NCI-H2227 (cell line): ENCODE measurements around the gene ARAP1.
A peak's percentile ranks its signal among the peaks of the same experiment; 100 is the strongest.

Experiments
- DNase-seq: peaks from one replicate; lab custom pipeline; 2025; ENCODE audit not compliant: unreplicated experiment; lab: John Stamatoyannopoulos, UW

Gene ARAP1

DNA sequence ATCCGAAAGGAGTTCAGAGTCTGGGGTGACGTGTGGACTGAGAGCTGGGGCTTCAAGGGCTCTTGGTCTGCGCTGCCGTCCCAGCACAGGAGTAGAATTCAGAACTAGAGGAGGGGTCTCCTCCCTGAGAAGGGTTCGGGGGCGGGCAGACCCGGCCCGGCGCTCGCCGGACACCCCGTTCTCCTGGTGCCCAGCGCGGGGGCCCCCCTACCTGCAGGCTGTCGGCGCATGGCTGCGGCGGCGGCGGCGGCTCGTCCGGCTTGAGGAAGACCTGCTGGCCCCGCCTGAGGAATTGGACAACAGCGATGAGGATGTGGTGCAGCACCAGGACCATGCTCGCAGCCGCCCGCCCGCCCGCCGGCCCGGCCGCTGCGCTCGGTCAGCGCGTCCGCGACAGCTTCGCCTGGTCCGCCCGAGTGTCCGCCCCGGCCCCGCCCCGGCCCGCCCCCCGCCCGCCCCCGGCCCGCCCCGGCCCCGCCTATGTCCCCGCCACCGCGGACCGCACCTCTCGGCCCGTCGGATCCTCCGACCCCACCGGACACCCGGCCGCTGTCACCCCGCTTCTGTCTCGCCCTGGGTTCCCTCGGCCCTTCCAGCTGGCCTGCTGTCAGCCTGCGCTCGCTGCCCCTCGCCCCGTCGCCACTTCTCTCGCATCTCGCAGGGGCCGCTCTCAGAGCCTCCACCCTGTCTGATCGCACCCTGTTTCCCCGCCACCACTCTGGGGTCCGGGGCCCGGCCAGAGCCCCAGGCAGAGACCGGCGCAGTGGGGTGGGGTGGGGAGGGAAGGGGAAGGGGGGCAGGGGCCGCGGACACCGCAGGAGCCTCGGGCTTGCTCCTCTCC is 109.9 kb downstream of the ARAP1 start:
- peak; percentile 56 for DNase-seq

GRCh38 chr11:72641522-72642042 is 110.6 kb downstream of the ARAP1 start:
- DNase-seq, result no peak

DNA sequence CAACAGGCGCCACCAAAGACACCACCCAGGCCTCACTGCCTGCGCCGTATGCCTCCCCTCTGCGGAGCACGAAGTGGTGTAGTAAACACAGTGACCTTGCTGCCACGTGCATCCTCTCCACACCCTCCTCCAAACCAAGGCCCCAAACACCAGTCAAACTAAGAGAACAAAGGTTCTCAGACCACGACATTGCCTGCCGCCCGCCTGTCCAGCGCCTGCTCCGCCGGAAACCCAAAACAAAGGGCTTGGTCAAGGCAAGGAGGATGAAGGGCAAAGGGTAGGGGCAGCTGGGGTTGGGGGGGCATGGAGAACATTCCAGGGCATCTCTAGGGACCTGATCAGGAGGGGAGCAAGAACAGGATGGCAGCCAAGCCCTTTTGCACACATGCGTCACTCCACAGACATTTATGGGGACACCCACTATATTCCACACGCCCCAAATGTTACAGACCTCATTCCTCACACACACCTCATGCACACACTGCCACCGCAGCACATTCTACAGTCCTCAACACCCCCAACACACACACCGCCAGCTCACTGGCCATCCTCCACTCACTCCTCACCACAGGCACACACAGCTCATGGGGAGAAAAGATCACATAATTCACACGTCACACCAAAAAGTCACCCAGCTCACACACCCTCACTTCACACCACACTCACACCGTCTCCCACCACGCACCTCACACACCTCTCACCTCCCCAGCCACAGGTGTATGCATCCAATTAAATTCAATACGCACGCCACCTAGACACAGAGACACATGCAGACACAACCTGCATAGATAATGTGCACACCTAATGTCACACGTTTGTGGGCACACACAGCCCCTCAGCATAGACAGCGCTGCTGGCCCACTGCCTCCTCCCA is 112.5 kb downstream of the ARAP1 start:
- no peak for DNase-seq

GRCh38 chr11:72637926-72638325 is 114.3 kb downstream of the ARAP1 start:
- DNase-seq, result no peak

DNA sequence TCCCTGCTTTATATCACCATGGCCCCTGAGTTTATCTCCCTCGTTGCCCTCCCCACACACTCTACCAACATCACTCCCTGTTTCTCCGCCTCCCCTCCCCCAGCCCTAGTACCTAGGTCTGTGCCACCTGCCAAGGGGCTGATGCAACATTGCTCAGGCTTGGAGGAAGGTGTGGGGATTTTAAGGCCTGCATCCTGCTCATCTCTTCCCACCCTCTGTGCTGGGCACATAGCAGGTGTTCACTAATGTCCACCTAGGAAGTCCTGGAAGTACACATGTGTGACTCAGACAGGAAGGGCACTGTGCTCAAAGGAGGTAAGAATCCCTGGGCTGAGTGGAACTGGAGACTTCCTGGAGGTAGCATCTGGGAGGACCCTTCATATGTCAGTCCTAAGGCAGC is 115.0 kb downstream of the ARAP1 start:
- DNase-seq, result no peak

- DNase-seq, result no peak
Measured at GRCh38 chr11:72636376-72636775, 115.8 kb downstream of the ARAP1 start.

GRCh38 chr11:72635933-72636332 is 116.3 kb downstream of the ARAP1 start:
- DNase-seq, result no peak

DNA sequence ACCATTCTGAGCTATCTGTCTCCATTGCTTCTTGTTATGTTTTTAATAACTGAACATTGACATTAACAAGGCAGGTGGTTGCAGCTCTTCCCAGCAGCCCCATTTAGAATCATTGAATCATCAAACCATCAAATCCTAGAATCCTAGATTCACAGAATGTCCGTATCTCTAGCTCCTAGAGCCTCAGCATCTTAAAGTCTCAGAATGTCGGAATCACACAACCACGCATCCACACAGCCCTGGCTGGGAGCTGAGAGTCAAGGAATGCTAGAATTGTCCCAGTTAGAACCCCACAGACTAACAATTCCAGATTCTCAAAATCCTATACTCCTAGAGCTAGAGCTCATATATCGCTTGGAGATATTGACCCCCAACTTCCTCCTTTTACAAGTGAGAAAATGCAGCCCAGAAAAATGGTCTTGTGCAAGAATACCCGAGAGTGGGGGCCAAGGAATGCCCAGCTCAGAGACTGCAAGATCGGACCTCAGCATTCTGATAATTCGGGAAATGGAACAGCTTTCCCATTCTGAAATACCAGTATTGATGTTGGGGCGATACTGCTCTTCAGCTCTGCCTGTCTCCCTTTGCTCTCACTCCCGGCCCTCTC is 116.8 kb downstream of the ARAP1 start:
- no peak for DNase-seq
